CMK (cell line): ENCODE data around the gene RNF4.

Source experiments
- DNase-seq: peaks from one replicate; pipeline ENCODE4 v3.0.0-alpha.2; 2010; ENCODE audit warnings: low read depth

The RNF4 gene

DNA sequence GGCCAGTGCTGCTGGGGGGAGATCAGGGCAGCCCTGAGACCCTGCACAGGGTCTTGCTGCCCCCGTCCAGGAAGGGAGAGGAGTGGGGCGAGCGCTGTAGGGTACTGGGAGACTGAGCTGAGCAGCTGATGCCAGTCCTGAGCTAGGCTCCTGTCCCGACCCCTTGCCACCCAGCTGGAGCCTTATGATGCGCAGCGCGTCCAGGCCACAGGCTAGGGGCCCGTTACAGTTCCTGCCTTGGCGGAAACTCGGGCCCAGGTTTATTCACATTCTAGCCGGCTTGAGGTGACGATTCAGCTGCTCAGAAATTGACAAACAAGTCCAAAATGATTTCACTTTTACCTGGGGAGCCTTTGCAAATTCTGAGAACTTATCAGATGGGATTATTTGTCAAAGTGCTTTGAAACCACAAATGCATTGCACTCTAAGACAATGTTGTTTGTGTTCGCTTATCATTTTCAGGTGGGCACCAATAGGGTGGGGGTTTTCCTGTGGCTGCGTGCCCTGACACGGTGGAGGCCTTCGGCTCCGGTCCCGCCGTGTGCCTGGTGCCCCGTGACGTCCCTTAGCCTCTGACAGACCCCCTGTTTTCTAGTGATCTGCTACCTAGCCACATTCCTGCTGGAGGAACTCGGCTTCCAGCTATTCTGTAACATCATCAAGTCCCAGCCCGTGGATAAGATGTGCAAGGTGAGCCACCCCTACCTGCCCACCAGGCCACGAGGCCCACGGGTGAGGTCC is 31.3 kb upstream of the RNF4 start:
- DNase-seq: no peak

DNA sequence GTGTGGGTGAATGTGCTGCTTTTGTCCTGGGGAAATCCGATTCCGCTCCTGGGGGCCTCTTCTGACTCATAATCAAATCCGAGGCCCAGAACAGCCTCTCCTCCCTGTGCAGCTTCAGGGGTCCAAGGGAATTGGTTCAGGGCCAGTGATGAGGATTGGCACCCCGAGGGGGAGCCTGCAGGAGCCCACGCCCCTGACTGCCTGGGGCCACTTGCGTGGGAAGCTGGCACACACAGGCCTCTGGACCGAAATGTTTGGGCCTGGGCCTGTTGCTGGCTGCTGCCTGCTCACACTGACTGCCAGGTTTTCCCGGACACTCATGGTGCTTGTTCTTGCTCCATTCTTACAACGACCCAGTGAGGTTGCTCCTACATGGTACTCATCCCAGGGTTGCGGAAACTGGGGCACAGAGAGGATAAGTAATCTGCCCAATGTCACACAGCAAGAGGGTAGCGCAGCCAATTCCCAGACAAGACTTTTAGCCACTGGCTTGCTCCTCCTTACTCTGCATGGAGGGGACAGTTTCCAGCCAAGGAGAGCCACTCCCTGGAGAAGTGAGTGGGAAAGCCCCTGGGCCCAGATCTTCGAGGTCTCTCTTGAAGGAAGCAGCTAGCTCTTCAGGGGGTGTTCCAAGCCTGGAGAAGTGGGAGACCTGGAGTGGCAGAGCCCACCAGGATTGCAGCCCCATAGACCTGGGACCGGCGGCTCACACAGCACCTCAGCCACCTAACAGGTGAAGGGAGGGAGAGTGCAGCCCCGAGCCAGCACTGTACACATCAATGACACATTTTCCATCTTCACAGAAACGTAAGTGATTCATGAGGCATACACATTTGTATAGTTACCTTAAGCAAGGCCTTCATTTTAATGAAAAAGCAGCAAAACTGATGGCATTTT is 29.8 kb upstream of the RNF4 start:
- no peak for DNase-seq

DNA sequence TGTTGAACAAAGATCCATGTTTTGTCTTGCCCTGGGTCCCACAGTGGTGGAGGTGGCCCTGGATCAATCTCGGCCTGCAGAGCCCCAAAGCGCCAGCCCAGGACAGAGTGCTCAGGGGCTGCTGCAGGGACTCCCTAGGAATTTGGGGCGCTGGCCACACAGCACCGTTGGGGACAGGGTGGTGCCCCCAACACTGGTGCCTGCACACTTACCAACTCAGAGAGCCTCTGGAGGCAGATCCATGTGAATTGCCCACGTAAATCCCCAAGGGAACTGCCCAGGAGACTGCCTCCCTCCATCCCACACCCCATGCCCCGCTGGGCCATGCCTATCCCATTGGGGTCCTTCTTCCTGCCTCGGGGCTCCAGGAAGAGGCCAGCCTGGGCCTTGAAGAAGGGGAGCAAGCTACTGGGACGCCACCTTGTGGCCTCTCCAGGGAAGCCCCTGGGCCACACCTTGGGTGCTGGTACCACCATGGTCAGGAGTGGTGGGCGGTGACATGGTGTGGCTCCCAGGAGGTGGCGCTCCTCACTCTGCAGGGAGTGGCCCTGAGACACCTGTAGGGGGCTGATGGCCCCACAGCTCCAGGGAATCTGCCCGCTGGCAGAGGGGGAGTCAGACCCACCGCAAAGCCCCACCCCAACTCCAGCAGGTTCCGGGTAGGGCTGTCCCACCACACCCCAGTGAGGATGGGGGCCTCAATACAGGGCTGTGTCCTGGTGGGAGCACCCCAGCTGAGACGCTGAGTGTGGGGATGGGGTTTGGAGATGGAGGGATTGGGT is 27.3 kb upstream of the RNF4 start:
- peak; percentile 48 for DNase-seq

DNA sequence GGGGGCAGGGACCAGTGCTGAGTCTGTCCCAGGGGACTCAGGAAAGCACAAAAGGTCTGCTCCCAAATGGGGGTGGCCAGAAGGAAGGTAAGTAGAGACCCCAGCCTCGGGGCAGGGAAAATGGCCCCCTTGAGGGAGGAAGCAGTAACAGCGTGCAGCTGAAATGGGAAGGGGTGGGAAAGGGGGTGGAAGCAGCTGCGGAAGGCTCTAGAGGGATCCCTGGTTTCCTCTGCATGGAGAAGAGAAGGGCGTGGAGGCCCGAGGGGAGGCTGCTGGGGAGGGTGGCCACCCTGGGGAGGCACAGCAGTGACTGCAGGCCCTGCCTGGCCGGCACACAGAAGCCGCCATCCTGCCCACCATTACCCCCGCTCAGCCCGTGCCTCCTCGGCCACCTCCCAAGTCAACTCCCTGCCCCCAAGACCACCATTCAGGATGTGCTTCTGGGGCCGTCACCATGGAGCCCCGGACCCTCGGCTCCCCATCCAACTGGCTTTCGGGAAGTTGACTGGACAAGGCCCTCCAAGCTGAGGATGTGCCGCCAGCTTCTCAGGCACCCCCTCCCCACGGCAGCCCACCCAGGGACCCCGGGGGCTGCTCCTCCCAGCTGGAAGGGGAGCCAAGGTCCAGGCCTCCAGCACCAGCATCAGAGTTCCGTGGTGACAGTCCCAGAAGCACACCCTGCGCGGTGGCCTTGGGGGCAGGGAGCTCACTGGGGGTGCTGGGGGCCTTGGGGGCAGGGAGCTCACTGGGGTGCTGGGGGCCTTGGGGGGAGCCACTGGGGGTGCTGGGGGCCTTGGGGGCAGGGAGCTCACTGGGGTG is 26.5 kb upstream of the RNF4 start:
- no peak for DNase-seq

DNA sequence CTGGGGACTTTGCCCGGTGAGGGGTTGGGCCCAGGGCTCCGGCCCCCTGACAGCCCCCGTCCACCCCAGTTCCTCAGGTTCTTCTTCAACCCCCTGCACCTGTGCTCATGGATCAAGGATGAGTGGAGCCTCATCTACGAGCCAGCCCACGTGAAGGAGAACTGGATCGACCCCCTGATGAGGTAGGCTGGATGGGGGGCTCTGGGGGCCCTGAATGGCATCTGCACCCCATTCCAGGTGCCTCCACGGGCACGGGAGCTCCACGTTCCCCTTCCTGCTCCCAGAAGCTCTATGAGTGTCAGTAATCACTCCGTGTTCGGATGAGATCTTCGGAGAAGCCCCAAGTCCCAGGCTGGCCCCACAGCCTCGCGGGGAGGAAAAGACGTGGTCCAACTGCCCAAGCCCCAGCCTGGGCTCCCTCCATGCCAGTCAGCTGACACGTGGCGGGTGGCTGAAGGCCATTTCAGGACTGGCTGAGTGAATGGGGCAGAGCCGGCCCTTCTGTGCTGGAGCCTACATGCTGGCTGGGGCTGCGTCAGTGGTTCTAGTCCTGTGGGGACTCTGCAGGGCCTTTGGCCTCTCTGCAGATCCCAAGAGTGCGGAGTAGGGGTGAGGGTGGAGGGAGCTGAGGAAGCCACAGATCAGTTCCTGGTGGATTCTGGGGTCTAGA is 25.7 kb upstream of the RNF4 start:
- DNase-seq: peak; percentile 21

DNA sequence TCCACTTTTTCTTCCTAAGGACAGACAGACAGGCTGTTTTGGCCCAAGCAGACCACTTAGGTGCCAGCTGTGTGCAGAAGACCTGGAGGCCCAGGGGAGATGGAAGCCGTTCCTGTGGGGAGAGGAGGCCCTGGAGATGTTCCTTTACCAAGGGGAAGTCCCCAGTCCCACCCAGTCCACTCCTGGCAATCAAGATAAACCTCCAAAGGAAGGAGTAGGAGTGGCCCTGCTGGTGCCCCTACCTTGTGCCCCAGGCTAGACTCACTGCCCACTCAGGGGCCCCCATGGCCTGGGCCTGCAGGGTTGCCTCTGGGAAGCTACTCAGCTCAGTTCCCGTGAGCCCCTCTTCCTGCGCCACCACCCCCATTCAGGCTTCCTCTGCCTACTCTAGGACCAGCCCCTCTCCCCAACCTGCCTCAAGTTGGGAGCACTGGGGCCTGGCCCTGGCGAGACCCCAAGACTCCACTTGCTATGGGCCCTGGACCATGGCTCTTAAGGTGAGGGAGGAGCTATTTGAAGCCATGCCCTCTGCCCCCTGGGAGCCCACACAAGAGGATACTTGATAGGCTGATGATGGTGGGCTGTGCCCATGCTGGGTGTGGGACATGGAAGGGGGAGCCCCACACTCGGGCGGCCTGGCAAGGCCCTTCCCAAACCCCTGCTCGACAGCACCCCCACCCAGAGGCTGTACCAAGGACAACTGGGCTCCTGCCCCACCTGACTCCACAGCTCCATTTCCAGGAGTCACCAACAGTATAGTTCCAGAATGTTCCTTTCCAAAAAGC is 24.8 kb upstream of the RNF4 start:
- DNase-seq: peak; percentile 77

DNA sequence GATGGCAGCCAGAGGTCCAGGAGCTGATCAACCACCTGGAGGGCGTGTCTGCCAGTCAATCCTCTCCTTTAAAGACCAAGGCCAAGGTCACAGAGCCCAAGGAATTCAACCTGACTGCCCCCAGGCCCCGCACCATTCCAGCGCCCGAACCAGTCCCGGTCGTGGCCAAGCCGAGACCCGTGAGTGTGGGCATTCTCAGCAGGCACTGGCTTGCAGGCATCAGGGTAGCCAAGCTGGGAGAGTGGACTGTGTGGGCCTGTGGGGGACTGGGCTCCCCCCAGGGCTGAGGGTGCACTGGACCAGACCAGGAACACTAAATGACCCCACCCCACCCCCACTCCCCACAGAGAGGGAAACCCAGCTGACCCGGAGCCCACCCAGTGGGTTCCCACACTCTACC is 23.8 kb upstream of the RNF4 start:
- DNase-seq: no peak

DNA sequence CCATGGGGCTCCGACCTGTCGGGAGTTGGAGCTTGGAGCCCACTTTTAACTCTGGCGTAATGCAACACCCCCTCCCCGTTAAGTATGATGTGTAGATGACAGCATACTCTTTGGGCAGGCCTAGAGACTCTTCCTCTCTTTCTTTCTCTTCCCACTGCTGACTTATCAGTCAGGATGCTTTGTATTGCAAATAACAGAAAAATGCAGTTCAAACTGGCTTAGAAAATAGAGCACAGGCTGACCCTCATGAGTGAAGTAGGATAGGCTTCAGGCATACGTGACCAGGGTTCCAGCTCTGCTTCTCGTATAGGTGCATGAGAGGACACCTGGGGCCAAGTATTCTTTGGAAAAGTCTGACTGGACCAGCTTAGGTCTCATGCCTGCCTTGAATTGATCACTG is 23.3 kb upstream of the RNF4 start:
- no peak for DNase-seq

DNA sequence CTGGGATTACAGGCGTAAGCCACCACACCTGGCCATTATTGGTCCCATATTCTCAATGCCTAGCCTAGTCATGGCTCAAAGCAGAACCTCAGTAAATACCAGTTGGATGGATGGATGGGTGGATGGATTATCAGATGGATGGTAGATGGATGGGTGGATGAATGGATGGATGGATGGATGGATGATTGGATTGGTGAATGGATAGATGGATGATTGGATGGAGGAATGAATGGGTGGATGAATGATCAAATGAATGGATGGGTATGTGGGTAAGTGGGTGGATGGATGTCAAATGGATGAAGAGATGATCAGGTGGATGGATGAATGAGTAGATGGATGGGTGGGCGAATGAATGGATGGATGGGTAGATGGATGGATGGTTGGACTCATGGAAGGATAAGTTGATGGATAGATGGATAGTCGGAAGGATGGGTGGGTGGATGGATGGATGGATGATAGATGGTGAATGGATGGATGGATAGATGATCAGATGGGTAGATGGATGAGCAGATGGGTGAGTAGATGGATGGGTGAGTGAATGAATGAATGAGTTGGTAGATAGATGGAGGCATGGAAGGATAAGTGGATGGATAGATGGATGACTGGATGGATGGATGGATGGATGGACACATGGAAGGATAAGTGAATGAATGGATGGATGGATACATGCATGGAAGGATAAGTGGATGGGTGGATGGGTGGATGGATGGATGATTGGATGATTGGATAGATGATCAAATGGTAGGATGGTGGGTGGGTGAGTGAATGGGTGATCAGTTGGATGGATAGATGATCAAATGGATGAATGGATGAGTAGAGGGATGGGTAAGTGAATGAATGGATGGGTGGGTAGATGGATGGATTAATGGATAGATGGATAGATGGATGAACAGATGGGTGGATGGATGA is 22.0 kb upstream of the RNF4 start:
- no peak for DNase-seq

DNA sequence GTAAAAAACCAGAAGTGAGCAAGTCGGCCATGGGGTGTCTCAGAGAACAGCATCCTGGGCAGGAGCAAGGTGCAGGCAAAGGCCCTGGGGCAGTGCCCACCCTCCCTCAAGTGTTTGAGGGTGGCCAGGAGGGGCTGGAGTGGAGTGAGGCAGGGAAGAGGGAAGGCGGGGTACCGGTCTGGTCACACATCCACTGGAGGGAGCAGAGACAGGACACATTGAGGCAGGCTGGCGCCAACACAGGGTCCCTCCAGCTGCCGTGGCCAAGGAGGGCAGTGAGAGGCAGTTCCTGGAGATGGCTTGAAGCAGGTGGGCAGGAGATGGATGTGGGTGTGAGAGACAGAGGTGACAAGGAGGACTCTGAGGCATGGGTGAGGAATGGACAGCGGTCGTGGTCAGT is 20.3 kb upstream of the RNF4 start:
- no peak for DNase-seq

DNA sequence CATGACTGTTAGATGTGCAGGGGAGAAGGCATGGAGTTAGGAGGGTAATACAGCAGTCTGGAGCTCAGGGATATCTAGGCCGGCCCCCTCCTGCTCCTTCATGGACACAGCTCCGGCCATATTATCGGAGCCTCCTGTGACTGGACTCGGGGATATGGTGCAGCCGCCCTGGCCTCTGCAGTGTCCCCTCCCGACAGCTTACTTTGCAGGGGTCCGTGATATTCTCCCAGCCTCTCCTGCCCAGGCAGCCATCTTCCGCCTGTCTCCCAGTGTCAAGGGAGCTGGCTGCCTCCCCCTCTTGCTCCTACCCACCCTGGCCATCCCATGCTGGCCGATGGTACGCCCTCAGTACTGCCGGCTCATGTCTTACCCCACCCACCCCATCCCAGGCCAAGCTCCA is 19.9 kb upstream of the RNF4 start:
- DNase-seq: no peak

DNA sequence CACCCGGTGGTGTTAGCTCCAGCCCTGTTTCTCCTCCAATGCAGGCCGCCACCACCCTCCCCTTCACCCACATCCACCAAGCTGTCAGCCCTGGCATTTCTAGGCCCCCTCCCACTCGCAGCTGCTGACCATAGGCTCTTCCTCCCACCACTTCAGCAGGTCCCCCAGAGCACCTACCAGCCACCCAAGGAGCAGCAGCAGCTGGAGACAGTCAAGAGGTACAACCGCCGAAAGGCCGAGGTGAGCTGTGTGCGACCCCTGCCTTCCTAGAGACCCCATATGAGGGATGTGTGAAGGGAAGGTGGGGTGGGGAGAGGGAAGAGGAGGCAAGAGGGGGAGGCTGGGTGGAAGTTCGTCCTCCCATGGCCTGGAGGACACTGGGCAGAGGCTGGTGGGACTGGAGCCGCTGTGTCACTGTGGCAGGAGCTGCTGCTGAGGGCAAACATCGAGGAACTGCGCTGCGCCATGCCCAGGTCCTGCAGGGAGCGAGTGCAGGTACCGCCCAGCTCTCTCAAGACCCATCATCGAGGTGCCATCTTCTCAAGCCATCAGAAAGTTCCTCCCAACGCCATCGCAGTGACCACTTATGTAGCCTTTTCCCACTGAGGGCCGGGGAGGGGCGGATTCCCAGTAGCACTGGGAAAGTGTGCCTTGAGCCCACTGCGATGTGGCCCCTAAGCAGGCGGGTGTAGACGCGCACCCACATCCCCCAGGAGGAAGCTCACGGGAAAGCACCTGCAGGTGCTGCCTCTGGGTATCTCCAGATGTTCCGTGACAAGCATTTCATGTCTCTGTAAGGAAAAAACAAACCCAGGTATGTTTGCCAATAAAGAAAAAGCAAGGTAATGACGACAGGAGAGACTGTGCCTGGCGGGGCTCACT is 19.2 kb upstream of the RNF4 start:
- DNase-seq: no peak

DNA sequence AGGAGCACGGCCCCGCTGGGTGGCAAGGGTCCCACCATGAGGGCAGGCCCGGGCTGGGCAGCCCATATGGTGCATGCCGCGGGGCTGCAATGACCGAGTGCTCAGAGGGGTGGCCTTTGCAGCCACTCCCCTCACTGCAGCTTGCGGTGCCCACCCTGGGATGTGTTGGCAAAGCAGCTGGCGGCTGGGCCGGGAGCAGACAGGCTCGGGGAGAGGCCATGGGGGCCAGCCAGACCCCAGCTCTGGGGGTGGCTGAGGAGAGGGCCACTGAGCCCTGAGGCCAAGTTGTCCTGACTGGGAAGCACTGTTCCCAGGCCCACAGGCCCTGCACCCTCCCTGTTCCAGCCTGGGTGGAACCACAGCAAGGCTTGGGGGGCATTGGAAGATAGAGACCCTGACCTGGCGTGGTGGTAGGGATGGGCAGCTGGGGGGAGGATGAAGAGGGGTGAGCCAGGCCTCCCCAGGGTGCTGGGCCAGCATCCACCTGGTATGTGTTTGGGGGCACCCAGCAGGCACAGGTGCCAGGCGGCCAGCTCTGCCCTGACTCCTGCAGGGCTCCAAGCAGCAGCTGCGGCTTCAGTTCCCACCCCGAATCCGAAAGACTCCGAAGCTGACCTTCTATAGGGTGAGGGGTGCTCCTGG is 18.4 kb upstream of the RNF4 start:
- no peak for DNase-seq

DNA sequence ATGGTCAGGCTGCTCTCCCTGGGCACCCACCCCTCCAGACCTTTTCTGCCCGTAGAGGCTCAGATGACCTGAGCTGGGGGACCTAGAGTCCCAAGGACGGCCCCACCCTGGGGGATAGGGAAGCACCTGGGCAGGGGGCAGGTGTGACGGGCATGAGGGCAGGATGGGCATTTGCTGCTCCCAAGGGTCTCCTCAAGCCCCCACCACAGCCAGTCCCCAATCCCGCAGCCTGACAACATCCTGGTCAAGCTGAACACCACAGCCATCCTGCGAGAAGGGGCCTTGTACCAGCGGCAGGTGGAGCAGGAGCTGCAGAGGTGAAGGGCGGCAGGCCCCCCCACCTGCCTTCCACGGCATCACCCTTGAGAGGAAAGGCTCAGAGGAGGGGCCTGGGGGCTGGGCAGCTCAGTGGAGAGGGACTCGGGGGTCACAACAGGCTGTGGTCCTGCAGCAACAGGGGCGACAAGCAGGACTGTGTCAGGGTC is 17.8 kb upstream of the RNF4 start:
- DNase-seq: no peak

DNA sequence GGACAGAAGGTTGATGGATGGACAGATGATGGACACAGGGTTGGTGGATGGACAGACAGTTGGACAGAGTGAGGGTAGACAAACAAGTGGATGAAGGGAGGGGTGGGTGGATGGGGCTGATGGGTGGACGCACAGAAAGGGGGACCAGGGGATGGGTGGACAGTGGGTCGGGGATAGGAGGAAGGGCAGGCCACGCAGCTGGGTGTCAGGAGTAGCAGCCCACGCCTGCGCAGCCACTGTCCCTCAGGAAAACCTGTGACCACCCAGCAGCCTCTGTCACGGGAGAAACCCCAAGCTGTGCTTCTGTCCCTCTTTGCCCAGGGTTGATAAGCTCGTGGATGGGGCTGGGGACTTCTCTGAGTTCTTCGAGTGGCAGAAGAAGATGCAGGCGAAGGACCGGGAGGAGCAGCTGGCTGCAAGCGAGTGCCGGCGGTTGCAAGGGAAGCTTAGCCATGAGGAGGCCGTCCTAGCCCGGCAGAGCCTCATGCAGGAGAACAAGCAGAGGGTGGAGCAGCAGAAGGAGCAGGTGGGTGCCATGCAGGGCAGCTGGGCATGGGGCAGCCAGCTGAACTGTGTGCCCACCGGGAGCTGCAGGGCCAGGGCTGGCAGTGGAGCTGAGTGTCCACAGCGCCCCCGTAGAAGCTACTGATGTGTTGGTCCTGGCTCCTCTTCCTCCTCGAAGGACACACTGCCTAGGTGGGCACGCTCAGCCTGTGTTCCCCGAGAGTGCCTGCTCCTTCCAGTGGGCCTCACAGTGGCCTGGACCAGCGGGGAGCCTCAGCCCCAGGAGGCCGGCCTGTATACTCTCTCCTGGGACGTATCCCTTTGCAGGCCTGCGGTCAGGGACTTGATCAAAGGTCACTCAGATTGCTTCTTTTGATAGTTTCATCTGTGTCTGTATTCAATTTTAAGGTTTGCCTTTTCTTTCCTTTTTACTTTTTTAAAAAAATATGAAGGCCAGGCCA is 16.8 kb upstream of the RNF4 start:
- no peak for DNase-seq

DNA sequence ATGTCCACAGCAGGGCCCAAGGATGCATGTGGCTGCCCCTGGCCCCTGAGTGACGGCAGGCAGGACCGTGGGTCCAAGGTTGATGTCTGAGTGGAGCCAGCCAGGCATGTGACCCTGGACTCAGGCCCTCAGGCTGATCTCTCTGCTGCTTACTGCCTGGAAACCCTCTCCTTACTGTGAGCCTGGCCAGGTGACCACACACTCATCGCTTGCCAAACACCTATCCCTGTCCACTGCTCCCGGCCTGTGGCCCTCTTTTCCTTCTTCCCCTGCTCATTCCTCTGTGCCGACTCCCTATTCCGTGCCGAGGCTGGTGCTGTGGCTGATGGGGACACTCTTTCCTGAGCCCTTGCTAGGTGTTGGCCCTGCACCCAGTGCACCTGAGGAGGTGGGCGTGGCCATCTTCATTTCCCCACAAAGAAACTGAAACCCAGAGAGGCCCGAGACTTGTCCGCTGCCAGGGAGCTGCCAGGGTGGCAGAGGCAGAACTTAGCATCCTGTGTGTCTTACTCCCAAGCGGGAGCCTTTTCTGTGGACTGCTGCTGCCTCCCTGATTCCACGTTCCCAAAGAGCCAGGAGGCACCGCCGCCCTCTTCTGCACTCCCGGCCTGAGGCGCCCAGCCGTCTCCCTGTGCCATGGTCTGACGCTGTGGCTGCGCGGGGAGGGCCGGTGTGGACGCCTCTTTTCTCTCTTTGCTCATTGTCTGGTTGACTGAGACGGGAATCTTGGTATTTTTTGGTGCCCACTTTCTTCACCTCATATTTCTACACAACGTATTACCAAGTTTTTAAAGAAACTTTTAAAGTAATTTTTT is 11.2 kb upstream of the RNF4 start:
- DNase-seq: no peak
